Effector memory CD8-positive, alpha-beta T cell (primary cell): ENCODE results near the gene KLHL30.

Source experiments
- ATAC-seq: fragments of 150-1000 bp; cut with Tn5 transposase; replicated peaks from 2 replicates; pipeline ENCODE4 v1.10.0; 2021; ENCODE audit warnings: mild to moderate bottlenecking, moderate library complexity
- DNase-seq, 3 experiments: peaks; one replicate each; pipeline ENCODE4 v3.0.0; 2021
- H3K27ac Mint-ChIP-seq, 2 donors: one replicate each; pipeline ENCODE4 v1.8.0; 2022; ENCODE audit warnings: mild to moderate bottlenecking in 2 of 2, mixed read lengths in 2 of 2, moderate library complexity in 2 of 2
- H3K27me3 Mint-ChIP-seq, 2 donors: one replicate each; pipeline ENCODE4 v1.8.0; 2022; ENCODE audit warnings: mixed read lengths in 2 of 2
- H3K36me3 Mint-ChIP-seq: one replicate; pipeline ENCODE4 v1.8.0; 2022; ENCODE audit warnings: mild to moderate bottlenecking, moderate library complexity, mixed read lengths; ENCODE audit not compliant: insufficient read depth
- H3K4me1 Mint-ChIP-seq, 2 donors: one replicate each; pipeline ENCODE4 v1.8.0; 2022; ENCODE audit warnings: low read depth in 2 of 2, mixed read lengths in 2 of 2
- H3K4me3 Mint-ChIP-seq, 2 donors: one replicate each; pipeline ENCODE4 v1.8.0; 2022; ENCODE audit warnings: mild to moderate bottlenecking in 2 of 2, mixed read lengths in 2 of 2, moderate library complexity in 2 of 2
- H3K9me3 Mint-ChIP-seq, 2 donors: one replicate each; pipeline ENCODE4 v1.8.0; 2022; ENCODE audit warnings: mixed read lengths in 2 of 2

KLHL30 gene

GRCh38 chr2:238128534-238129001 is 9.9 kb upstream of the KLHL30 start:
- H3K27me3 Mint-ChIP-seq, result peaks cover 0 to 2% of the 10 kb centered on the region in 2 donors
- ATAC-seq, result no peak
- H3K4me1 Mint-ChIP-seq, result no peaks in the 10 kb centered on the region
- H3K27ac Mint-ChIP-seq, result no peak overlapping the region
- no peaks in the 10 kb centered on the region for H3K9me3 Mint-ChIP-seq
- H3K4me3 Mint-ChIP-seq, result no peak overlapping the region
- no peak for DNase-seq
- H3K36me3 Mint-ChIP-seq, result no peaks in the 10 kb centered on the region

DNA sequence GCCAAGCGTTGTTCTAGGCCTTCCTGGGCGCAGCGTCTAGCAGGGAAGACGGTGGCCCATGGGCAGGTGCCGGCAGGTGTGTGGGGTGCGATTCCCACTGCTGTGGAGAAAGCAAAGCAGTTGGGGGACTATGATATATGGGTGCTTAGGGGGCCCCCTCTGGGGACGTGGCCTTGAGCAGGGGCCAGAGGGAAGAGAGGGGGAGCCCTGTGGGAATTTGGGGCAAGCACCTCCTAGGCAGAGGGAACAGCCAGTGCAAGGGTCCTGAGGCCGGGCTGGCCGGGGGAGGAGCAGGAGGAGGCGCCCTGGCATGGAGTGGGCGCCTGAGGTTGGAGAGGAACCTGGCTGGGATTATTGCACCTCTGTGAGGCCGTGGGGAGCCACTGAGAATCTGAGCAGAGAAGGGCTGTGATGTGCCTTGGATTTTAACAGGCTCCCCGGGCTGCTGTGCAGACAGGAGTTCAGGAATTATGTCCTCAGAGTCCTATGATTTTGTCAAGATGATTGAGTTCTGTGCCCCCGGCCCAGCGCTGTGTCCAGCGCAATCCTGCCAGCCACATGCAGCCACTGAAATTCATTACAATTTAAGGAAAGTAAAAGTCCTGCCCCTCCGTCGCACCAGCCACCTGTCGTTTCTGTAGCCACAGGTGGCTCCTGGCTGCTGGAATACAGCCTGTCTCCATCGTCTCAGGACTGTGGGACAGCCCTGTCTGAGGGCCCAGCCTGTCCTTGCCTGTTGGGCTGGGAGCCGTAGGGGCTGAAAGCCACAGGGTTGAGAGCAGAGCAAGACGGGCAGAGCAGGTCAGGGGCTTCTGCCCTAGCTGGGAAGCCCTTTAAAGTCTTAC is 9.1 kb upstream of the KLHL30 start:
- Mint-ChIP-seq H3K9me3 (no peaks in the 10 kb centered on the region), H3K36me3 (no peaks in the 10 kb centered on the region), H3K4me1 (no peaks in the 10 kb centered on the region), H3K4me3 (no peak overlapping the region), H3K27ac (no peak overlapping the region), H3K27me3 (peaks cover 0 to 8% of the 10 kb centered on the region in 2 donors)
- ATAC-seq (no peak), DNase-seq (no peak)

DNA sequence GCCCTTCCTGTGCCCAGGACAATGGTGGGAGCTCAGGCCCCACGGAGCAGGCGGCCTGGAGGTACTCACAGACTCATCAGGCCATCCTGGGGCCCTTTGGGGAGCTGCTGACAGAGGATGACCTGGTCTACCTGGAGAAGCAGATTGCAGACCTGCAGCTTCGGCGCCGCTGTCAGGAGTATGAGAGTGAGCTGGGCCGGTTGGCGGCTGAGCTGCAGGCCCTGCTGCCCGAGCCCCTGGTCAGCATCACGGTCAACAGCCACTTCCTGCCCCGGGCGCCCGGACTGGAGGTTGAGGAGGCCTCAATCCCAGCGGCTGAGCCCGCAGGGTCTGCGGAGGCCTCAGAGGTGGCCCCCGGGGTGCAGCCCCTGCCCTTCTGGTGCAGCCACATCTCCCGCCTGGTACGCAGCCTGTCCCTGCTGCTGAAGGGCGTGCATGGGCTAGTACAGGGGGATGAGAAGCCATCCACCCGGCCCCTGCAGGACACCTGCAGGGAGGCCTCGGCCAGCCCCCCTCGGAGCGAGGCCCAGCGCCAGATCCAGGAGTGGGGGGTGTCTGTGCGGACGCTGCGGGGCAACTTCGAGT is 8.3 kb upstream of the KLHL30 start:
- Mint-ChIP-seq H3K27ac (no peak overlapping the region), H3K27me3 (peaks cover 0 to 8% of the 10 kb centered on the region in 2 donors), H3K9me3 (no peaks in the 10 kb centered on the region), H3K36me3 (no peaks in the 10 kb centered on the region), H3K4me1 (no peaks in the 10 kb centered on the region), H3K4me3 (no peak overlapping the region)
- ATAC-seq, result no peak
- DNase-seq, result no peak

DNA sequence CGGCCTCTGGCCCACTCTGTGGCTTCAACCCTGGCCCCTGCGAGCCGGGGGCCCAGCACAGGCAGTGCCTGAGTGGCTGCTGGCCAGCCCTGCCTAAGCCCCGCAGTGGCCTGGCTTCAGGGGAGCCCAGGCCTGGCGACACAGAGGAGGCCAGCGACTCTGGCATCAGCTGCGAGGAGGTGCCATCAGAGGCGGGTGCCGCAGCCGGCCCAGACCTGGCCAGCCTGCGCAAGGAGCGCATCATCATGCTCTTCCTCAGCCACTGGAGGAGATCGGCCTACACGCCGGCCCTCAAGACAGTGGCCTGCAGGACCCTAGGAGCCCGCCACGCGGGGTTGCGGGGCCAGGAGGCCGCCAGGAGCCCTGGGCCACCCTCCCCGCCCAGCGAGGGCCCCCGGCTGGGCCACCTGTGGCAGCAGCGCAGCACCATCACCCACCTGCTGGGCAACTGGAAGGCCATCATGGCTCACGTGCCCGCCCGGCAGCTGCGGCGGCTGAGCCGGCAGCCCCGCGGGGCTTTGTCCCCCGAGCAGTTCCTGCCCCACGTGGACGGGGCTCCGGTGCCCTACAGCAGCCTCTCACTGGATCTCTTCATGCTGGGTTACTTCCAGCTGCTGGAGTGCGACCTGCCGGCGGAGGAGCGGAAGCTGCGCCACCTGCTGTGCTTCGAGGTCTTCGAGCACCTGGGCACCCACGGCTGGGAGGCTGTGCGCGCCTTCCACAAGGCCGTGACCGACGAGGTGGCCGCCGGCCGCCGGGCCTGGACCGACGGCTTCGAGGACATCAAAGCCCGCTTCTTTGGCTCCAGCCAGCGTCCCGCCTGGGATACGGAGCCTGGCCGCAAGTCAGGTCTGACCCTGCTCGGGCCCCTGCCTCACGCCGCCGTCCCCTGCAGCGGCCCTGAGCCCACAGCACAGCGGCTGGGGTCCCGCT is 7.5 kb upstream of the KLHL30 start:
- no peak for ATAC-seq

GRCh38 chr2:238131761-238132462 is 6.6 kb upstream of the KLHL30 start:
- Mint-ChIP-seq H3K9me3 (no peaks in the 10 kb centered on the region), H3K4me1 (no peaks in the 10 kb centered on the region), H3K4me3 (no peak overlapping the region), H3K27me3 (peaks cover 0 to 8% of the 10 kb centered on the region in 2 donors), H3K27ac (peak overlapping the region in 1 of 2 donors; percentile 32), H3K36me3 (no peaks in the 10 kb centered on the region)
- DNase-seq, result no peak
- ATAC-seq, result no peak

More for the DNA sequence above, 7.5 kb upstream of the KLHL30 start:
- no peak overlapping the region for H3K4me3 Mint-ChIP-seq
- DNase-seq, result no peak
- H3K9me3 Mint-ChIP-seq, result no peaks in the 10 kb centered on the region
- H3K27ac Mint-ChIP-seq, result no peak overlapping the region
- H3K4me1 Mint-ChIP-seq, result no peaks in the 10 kb centered on the region
- no peaks in the 10 kb centered on the region for H3K36me3 Mint-ChIP-seq
- peaks cover 0 to 8% of the 10 kb centered on the region in 2 donors for H3K27me3 Mint-ChIP-seq

DNA sequence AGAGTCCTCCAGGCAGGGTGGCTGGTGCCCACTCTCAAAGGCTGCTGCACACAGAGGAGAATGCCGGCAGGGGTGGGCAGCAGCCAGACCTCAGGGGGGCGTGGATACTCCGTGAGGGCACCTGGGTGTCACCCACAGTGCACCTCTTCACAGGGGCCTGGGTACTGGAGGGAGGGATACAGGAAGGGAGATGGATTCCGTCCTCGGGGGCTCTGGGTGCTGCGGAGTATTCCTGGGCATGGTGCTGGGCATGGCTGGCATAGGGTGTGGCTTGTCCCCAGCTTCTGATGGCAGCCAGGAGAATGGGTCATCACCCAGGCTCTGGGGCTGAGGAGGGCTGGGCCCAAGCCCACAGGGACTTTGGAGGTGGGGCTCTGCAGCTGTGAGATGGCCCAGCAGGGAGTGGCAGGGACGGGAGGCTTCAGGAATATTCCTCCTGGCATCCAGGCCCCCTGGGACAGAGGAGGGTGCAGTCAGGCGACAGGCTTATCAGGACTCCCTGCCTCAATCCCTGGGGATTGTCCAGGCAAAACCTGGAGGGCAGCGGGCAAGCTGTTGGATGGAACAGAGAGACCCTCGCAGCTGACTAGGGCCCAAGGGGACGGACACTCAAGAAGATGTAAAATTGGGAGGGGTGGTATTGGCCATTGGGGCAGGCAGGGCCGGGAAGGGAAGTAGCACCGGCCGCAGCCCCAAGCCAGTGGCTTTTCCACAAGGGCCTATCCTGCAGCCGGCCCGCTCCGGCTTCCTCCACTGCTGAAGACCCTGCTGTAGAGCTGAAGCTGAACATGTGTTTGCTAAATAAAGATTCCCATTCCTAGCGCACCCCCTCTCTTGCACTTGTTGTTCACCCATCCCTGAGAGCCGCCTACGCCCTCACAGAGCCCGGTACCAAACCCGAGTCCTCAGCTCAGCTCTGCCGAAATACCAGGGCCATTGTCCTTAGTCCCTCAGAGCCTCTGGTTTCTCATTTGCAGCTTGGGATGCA is 5.7 kb upstream of the KLHL30 start:
- Mint-ChIP-seq H3K36me3 (no peaks in the 10 kb centered on the region), H3K27ac (peak overlapping the region in 1 of 2 donors; percentile 32)
- no peak for ATAC-seq

GRCh38 chr2:238133499-238134392 is 4.7 kb upstream of the KLHL30 start:
- DNase-seq (no peak), ATAC-seq (no peak)
- H3K27ac Mint-ChIP-seq, result no peak overlapping the region
- no peaks in the 10 kb centered on the region for H3K36me3 Mint-ChIP-seq
- no peak overlapping the region for H3K4me3 Mint-ChIP-seq
- H3K27me3 Mint-ChIP-seq, result peaks cover 0 to 8% of the 10 kb centered on the region in 2 donors
- no peaks in the 10 kb centered on the region for H3K9me3 Mint-ChIP-seq
- H3K4me1 Mint-ChIP-seq, result no peaks in the 10 kb centered on the region

More for the DNA sequence above, 5.7 kb upstream of the KLHL30 start:
- Mint-ChIP-seq H3K27me3 (peaks cover 0 to 8% of the 10 kb centered on the region in 2 donors), H3K9me3 (no peaks in the 10 kb centered on the region), H3K4me3 (no peak overlapping the region), H3K4me1 (no peaks in the 10 kb centered on the region)
- DNase-seq, result no peak

GRCh38 chr2:238134393-238134785 is 4.1 kb upstream of the KLHL30 start:
- H3K27me3 Mint-ChIP-seq, result peaks cover 0 to 8% of the 10 kb centered on the region in 2 donors

DNA sequence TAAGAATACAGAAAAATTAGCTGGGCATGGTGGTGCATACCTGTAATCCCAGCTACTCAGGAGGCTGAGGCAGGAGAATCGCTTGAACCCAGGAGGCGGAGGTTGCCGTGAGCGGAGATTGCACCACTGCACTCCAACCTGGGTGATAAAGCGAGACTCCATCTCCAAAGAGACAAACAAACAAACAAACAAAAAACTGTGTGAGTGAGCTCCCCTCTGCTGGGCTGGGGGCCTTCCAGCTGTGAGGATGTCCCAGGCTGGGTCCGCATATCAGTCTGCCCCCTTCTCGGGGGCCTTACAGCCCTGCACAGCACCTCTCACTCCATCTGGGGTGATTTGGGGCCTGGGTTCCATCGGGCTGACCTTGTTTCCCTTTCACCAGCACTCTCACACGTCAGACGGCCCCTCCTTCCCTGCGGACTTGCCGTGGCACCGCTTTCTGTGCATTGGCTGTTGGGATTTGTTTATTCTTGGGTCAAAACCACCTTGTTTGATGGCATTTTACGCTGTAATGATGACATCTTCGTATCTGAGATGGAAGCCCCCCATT is 2.8 kb upstream of the KLHL30 start:
- Mint-ChIP-seq H3K36me3 (no peaks in the 10 kb centered on the region), H3K4me3 (no peak overlapping the region), H3K4me1 (no peaks in the 10 kb centered on the region), H3K27ac (no peak overlapping the region), H3K27me3 (peaks cover 0 to 8% of the 10 kb centered on the region in 2 donors), H3K9me3 (no peaks in the 10 kb centered on the region)
- no peak for DNase-seq
- no peak for ATAC-seq

More at GRCh38 chr2:238134393-238134785, 4.1 kb upstream of the KLHL30 start:
- H3K27ac Mint-ChIP-seq, result no peak overlapping the region
- H3K36me3 Mint-ChIP-seq, result no peaks in the 10 kb centered on the region
- no peaks in the 10 kb centered on the region for H3K4me1 Mint-ChIP-seq
- H3K4me3 Mint-ChIP-seq, result no peak overlapping the region
- no peaks in the 10 kb centered on the region for H3K9me3 Mint-ChIP-seq
- DNase-seq (no peak), ATAC-seq (no peak)

- Mint-ChIP-seq H3K4me1 (peaks cover 6 to 7% of the 10 kb centered on the region in 2 donors), H3K27ac (no peak overlapping the region), H3K27me3 (peaks cover 0 to 8% of the 10 kb centered on the region in 2 donors), H3K4me3 (no peak overlapping the region), H3K9me3 (no peaks in the 10 kb centered on the region), H3K36me3 (no peaks in the 10 kb centered on the region)
- ATAC-seq (no peak), DNase-seq (no peak)
Observed at GRCh38 chr2:238136820-238137537, 1.5 kb upstream of the KLHL30 start.
